ENCODE data around the gene APBB1IP.

GRCh38 chr10:26481315-26481692 is 43.2 kb downstream of the APBB1IP start:
- no peak for TF ChIP-seq FOXM1 (IDR thresholded peaks at IDR 0.05; ENCODE audit: borderline replicate concordance, low read depth)
- no peak for TF ChIP-seq CREB1 (IDR thresholded peaks at IDR 0.05; ENCODE audit: low read depth)
